GM12864 (cell line): Measurements from ENCODE around the gene CCDC33.

Experiments used
- DNase-seq: peaks from one replicate; pipeline ENCODE4 v3.0.0-alpha.2; 2011; ENCODE audit warnings: low read depth
- H3K4me3 ChIP-seq: 2 replicates; pipeline ENCODE4 v1.5.1; 2011; ENCODE audit warnings: mild to moderate bottlenecking, low read depth, low read length, control low read depth
- CTCF ChIP-seq: IDR thresholded peaks from 2 replicates; pipeline ENCODE4 v1.5.1; 2011; ENCODE audit warnings: low read depth, mild to moderate bottlenecking, moderate library complexity, low read length, control low read depth, inconsistent platforms; ENCODE audit errors: missing control alignments

Gene CCDC33

GRCh38 chr15:74381481-74381880, 145.4 kb downstream of the CCDC33 start:
- TF ChIP-seq CTCF = no peak
- no peak for DNase-seq
- H3K4me3 ChIP-seq = no peak overlapping the region

- H3K4me3 ChIP-seq = no peak overlapping the region
- no peak for DNase-seq
- peak; percentile 96 for TF ChIP-seq CTCF
These were observed 146.1 kb downstream of the CCDC33 start for GRCh38 chr15:74382004-74382816.

- TF ChIP-seq CTCF = no peak
- no peak for DNase-seq
These were observed 147.2 kb downstream of the CCDC33 start for GRCh38 chr15:74383286-74383685.

GRCh38 chr15:74383695-74384565, 147.8 kb downstream of the CCDC33 start:
- no peak overlapping the region for H3K4me3 ChIP-seq
- peak; percentile 90 for DNase-seq
- no peak for TF ChIP-seq CTCF

More at GRCh38 chr15:74383286-74383685, 147.2 kb downstream of the CCDC33 start:
- no peak overlapping the region for H3K4me3 ChIP-seq

- H3K4me3 ChIP-seq = peak overlapping the region; percentile 3
- DNase-seq = no peak
- no peak for TF ChIP-seq CTCF
These were observed 148.4 kb downstream of the CCDC33 start for GRCh38 chr15:74384566-74384880.

GRCh38 chr15:74384881-74385643, 148.9 kb downstream of the CCDC33 start:
- TF ChIP-seq CTCF = no peak
- H3K4me3 ChIP-seq = peak overlapping the region; percentile 11
- DNase-seq = peak; percentile 93
